Measurements from ENCODE around the gene SLFNL1. TPM values are rescaled to one million over a fixed set of nuclear protein-coding genes. Genes with fewer than 3 reads are reported as not detected.

The SLFNL1 gene
- total and polyA plus RNA-seq, 9 donors: 0.05 to 1.2 (median 0.62) TPM

- TF ChIP-seq EP300 (IDR thresholded peaks at IDR 0.05) (no peak), POLR2A (IDR thresholded peaks at IDR 0.05) (no peak), CTCF (IDR thresholded peaks at IDR 0.05) (no peak)
- Histone ChIP-seq H3K4me1 (ENCODE audit: insufficient read depth) (no peaks in the 10 kb centered on the region), H3K27ac (no peak overlapping the region), H3K36me3 (no peaks in the 10 kb centered on the region), H3K27me3 (no peaks in the 10 kb centered on the region), H3K9me3 (no peaks in the 10 kb centered on the region), H3K4me3 (no peak overlapping the region)
- 91% methylated on average over 8 of the region's 8 CpGs for WGBS, 3 donors
- intact Hi-C loops (cut with DNase I): no loop called here
- DNase-seq: no peak
Observed at GRCh38 chr1:40997096-40997495, 24.4 kb downstream of the SLFNL1 start.

- Histone ChIP-seq H3K9me3 (no peaks in the 10 kb centered on the region), H3K4me1 (ENCODE audit: insufficient read depth) (peaks cover 7% of the 10 kb centered on the region), H3K4me3 (no peak overlapping the region), H3K27ac (no peak overlapping the region), H3K36me3 (no peaks in the 10 kb centered on the region), H3K27me3 (no peaks in the 10 kb centered on the region)
- DNase-seq: no peak
- WGBS, 3 donors: 98 to 100% (median 98%) methylated on average over 5 of the region's 5 CpGs
- intact Hi-C loops (cut with DNase I): no loop called here
- no peak for TF ChIP-seq CTCF (IDR thresholded peaks at IDR 0.05)
- TF ChIP-seq EP300 (IDR thresholded peaks at IDR 0.05): no peak
- TF ChIP-seq POLR2A (IDR thresholded peaks at IDR 0.05): no peak
Observed at GRCh38 chr1:40989066-40989465, 32.5 kb downstream of the SLFNL1 start.

GRCh38 chr1:40988280-40988679, 33.2 kb downstream of the SLFNL1 start:
- H3K27ac ChIP-seq: no peak overlapping the region
- intact Hi-C loops (cut with DNase I): no loop called here
- H3K36me3 ChIP-seq: no peaks in the 10 kb centered on the region
- no peak overlapping the region for H3K4me3 ChIP-seq
- 43 to 55% (median 53%) methylated on average over 3 of the region's 3 CpGs for WGBS, 3 donors
- DNase-seq: no peak
- no peaks in the 10 kb centered on the region for H3K9me3 ChIP-seq
- peaks cover 7% of the 10 kb centered on the region for H3K4me1 ChIP-seq (ENCODE audit: insufficient read depth)
- TF ChIP-seq CTCF (IDR thresholded peaks at IDR 0.05) (no peak), EP300 (IDR thresholded peaks at IDR 0.05) (no peak), POLR2A (IDR thresholded peaks at IDR 0.05) (no peak)
- H3K27me3 ChIP-seq: no peaks in the 10 kb centered on the region

GRCh38 chr1:40987439-40988276, 33.9 kb downstream of the SLFNL1 start:
- Histone ChIP-seq H3K27ac (peak overlapping the region in 1 of 2 donors; percentile 47), H3K27me3 (no peaks in the 10 kb centered on the region), H3K4me1 (ENCODE audit: insufficient read depth) (peaks cover 7% of the 10 kb centered on the region), H3K36me3 (no peaks in the 10 kb centered on the region), H3K9me3 (no peaks in the 10 kb centered on the region), H3K4me3 (no peak overlapping the region)
- 38 to 49% (median 47%) methylated on average over 9 of the region's 9 CpGs for WGBS, 3 donors
- TF ChIP-seq CTCF (IDR thresholded peaks at IDR 0.05): no peak
- TF ChIP-seq POLR2A (IDR thresholded peaks at IDR 0.05): no peak
- no peak for TF ChIP-seq EP300 (IDR thresholded peaks at IDR 0.05)
- intact Hi-C loops (cut with DNase I): no loop called here
- DNase-seq: peak in 3 of 5 donors; percentile 36 to 76 (median 71)
